Cardiac muscle cell (in vitro differentiated cells and primary cell): Measurements from ENCODE around the gene HSD17B4. TPM values are rescaled to one million over a fixed set of nuclear protein-coding genes. Genes with fewer than 3 reads are reported as not detected.

Source experiments
- DNase-seq, 2 donors: peaks; one replicate each; pipeline versions ENCODE4 v3.0.0 to v3.0.0-alpha.2; 2010 to 2017; ENCODE audit warnings: low read depth in 1 of 2, low spot score in 1 of 2
- H3K27ac ChIP-seq: fragments of 200-600 bp; sonication (generic); 2 replicates; pipeline ENCODE4 v1.5.1; 2016
- H3K27me3 ChIP-seq: fragments of 200-600 bp; sonication (generic); 2 replicates; pipeline ENCODE4 v1.6.0; 2016; ENCODE audit warnings: control low read depth
- H3K36me3 ChIP-seq: fragments of 200-600 bp; sonication (generic); 2 replicates; pipeline ENCODE4 v1.5.1; 2016; ENCODE audit warnings: control low read depth
- H3K4me1 ChIP-seq: fragments of 200-600 bp; sonication (generic); 2 replicates; pipeline ENCODE4 v1.8.1; 2017; ENCODE audit warnings: low read depth, mild to moderate bottlenecking, mixed run types
- H3K4me3 ChIP-seq: fragments of 200-600 bp; sonication (generic); 2 replicates; pipeline ENCODE4 v1.5.1; 2016; ENCODE audit warnings: mild to moderate bottlenecking
- H3K9me3 ChIP-seq: fragments of 200-600 bp; sonication (generic); 2 replicates; pipeline ENCODE4 v1.5.1; 2017; ENCODE audit warnings: low read depth, mild to moderate bottlenecking, control low read depth
- CTCF ChIP-seq: IDR thresholded peaks from 2 replicates; pipeline ENCODE4 v1.5.1; 2012; ENCODE audit warnings: low read depth, mild to moderate bottlenecking, low read length
- polyA plus RNA-seq: library from polyadenylated mRNA; unstranded; fragments of >200 nt; fragmentation: Nextera tagmentation; extraction: Ambion mirVana; gene quantifications from 2 replicates; pipeline ENCODE4 v1.2.1, GENCODE V29; 2016
- total RNA-seq: library from RNA; depleted of rRNA; stranded (reverse); fragments of >200 nt; gene quantifications from 2 replicates; pipeline ENCODE4 v1.2.3, GENCODE V29; 2016

The HSD17B4 gene
- total and polyA plus RNA-seq, 2 experiments from 2014 or later, result 165 to 183 TPM

GRCh38 chr5:119551819-119552218 lies 99.5 kb downstream of the HSD17B4 start:
- no peaks in the 10 kb centered on the region for H3K27me3 ChIP-seq
- TF ChIP-seq CTCF, result no peak
- no peak for DNase-seq
- H3K4me3 ChIP-seq, result no peak overlapping the region
- no peaks in the 10 kb centered on the region for H3K9me3 ChIP-seq
- H3K4me1 ChIP-seq, result no peaks in the 10 kb centered on the region
- no peak overlapping the region for H3K27ac ChIP-seq
- H3K36me3 ChIP-seq, result no peaks in the 10 kb centered on the region

- Histone ChIP-seq H3K4me1 (no peaks in the 10 kb centered on the region), H3K27me3 (no peaks in the 10 kb centered on the region), H3K27ac (no peak overlapping the region), H3K9me3 (no peaks in the 10 kb centered on the region), H3K4me3 (no peak overlapping the region), H3K36me3 (no peaks in the 10 kb centered on the region)
- TF ChIP-seq CTCF, result no peak
- peak in 1 of 2 donors; percentile 38 for DNase-seq
Measured at GRCh38 chr5:119554597-119554996, 102.3 kb downstream of the HSD17B4 start.

- Histone ChIP-seq H3K4me3 (no peak overlapping the region), H3K9me3 (no peaks in the 10 kb centered on the region), H3K27ac (no peak overlapping the region), H3K36me3 (no peaks in the 10 kb centered on the region), H3K4me1 (peaks cover 8% of the 10 kb centered on the region), H3K27me3 (no peaks in the 10 kb centered on the region)
- no peak for DNase-seq
- no peak for TF ChIP-seq CTCF
Measured at GRCh38 chr5:119570910-119571309, 118.6 kb downstream of the HSD17B4 start.

- Histone ChIP-seq H3K36me3 (no peaks in the 10 kb centered on the region), H3K4me1 (peaks cover 13% of the 10 kb centered on the region), H3K4me3 (no peak overlapping the region), H3K27ac (no peak overlapping the region), H3K27me3 (peaks cover 3% of the 10 kb centered on the region), H3K9me3 (no peaks in the 10 kb centered on the region)
- peak; percentile 10 to 57 for DNase-seq
- no peak for TF ChIP-seq CTCF
Measured at GRCh38 chr5:119578937-119579336, 126.6 kb downstream of the HSD17B4 start.

- no peaks in the 10 kb centered on the region for H3K36me3 ChIP-seq
- no peak overlapping the region for H3K4me3 ChIP-seq
- no peak for TF ChIP-seq CTCF
- no peak overlapping the region for H3K27ac ChIP-seq
- H3K4me1 ChIP-seq, result peaks cover 5% of the 10 kb centered on the region
- no peaks in the 10 kb centered on the region for H3K27me3 ChIP-seq
- no peak for DNase-seq
- no peaks in the 10 kb centered on the region for H3K9me3 ChIP-seq
Measured at GRCh38 chr5:119582987-119583386, 130.7 kb downstream of the HSD17B4 start.

- Histone ChIP-seq H3K4me1 (peaks cover 5% of the 10 kb centered on the region), H3K9me3 (no peaks in the 10 kb centered on the region), H3K36me3 (no peaks in the 10 kb centered on the region), H3K27ac (no peak overlapping the region), H3K27me3 (no peaks in the 10 kb centered on the region), H3K4me3 (no peak overlapping the region)
- TF ChIP-seq CTCF, result no peak
- DNase-seq, result no peak
Measured at GRCh38 chr5:119583684-119584083, 131.4 kb downstream of the HSD17B4 start.
